DMS153 treated with DMSO at 0.1 percent for 48 hours (cell line): ENCODE results near the gene LPA.
"Not testable (repeated sequence)": the region's sequence is repeated elsewhere in the genome, so short reads cannot be mapped to it uniquely, and the experiment has no call there.

Source experiments
- DNase-seq: peaks from one replicate; lab custom pipeline; 2025; ENCODE audit not compliant: unreplicated experiment; lab: John Stamatoyannopoulos, UW

Gene LPA

GRCh38 chr6:160667639-160668481 is 3.8 kb upstream of the LPA start:
- DNase-seq: peak; percentile 3

GRCh38 chr6:160662842-160663241 is 1.2 kb downstream of the LPA start:
- no peak for DNase-seq

- DNase-seq: no peak
These were observed 1.6 kb downstream of the LPA start for GRCh38 chr6:160662429-160662828.

- no peak for DNase-seq
These were observed 2.9 kb downstream of the LPA start for GRCh38 chr6:160661216-160661615.

- DNase-seq: no peak
These were observed 4.5 kb downstream of the LPA start for GRCh38 chr6:160659562-160659961.

- no peak for DNase-seq
These were observed 29.4 kb downstream of the LPA start for GRCh38 chr6:160634706-160635105.

- no peak for DNase-seq
These were observed 67.9 kb downstream of the LPA start for GRCh38 chr6:160595838-160596832.

GRCh38 chr6:160595297-160595696 is 68.8 kb downstream of the LPA start:
- not testable (repeated sequence) for DNase-seq

- no peak for DNase-seq
These were observed 77.7 kb downstream of the LPA start for GRCh38 chr6:160586374-160586773.

GRCh38 chr6:160583794-160584193 is 80.3 kb downstream of the LPA start:
- no peak for DNase-seq

GRCh38 chr6:160581406-160581805 is 82.7 kb downstream of the LPA start:
- no peak for DNase-seq

GRCh38 chr6:160578515-160578914 is 85.6 kb downstream of the LPA start:
- not testable (repeated sequence) for DNase-seq

- no peak for DNase-seq
These were observed 90.1 kb downstream of the LPA start for GRCh38 chr6:160573943-160574342.

GRCh38 chr6:160571201-160571600 is 92.9 kb downstream of the LPA start:
- DNase-seq: not testable (repeated sequence)

GRCh38 chr6:160544802-160545201 is 119.3 kb downstream of the LPA start:
- DNase-seq: no peak

- no peak for DNase-seq
These were observed 128.8 kb downstream of the LPA start for GRCh38 chr6:160535270-160535669.

- DNase-seq: peak; percentile 19
These were observed 129.9 kb downstream of the LPA start for GRCh38 chr6:160534050-160534696.

- no peak for DNase-seq
These were observed 131.8 kb downstream of the LPA start for GRCh38 chr6:160532315-160532714.

- DNase-seq: no peak
These were observed 132.2 kb downstream of the LPA start for GRCh38 chr6:160531826-160532225.

GRCh38 chr6:160529524-160529923 is 134.6 kb downstream of the LPA start:
- not testable (repeated sequence) for DNase-seq

- DNase-seq: no peak
These were observed 140.9 kb downstream of the LPA start for GRCh38 chr6:160523223-160523622.
